SK-N-SH (cell line): ENCODE measurements around the gene CNTNAP2. TPM values are rescaled to one million over a fixed set of nuclear protein-coding genes. Genes with fewer than 3 reads are reported as not detected.

Experiments
- CTCF ChIA-PET: fragments of 300-600, 350-600 bp; formaldehyde crosslinking; extraction: SDS; loops from one replicate; lab custom pipeline; 2021; lab: Yijun Ruan, JAX
- POLR2A ChIA-PET: fragments of 350-600 bp; sonication (Branson Sonifier 250); formaldehyde crosslinking; extraction: SDS; loops from one replicate; lab custom pipeline; 2020; ENCODE audit warnings: antibody characterized with exemption, inconsistent platforms; lab: Yijun Ruan, JAX
- DNase-seq: peaks from one replicate; pipeline ENCODE4 v3.0.0; 2012
- H2AFZ ChIP-seq: fragments of 200-600 bp; sonication (generic); 2 replicates; pipeline ENCODE4 v1.8.1; 2016; ENCODE audit warnings: antibody characterized with exemption, mild to moderate bottlenecking, low read depth
- H3F3A ChIP-seq: fragments of 200-600 bp; sonication (generic); replicated peaks from 2 replicates; pipeline ENCODE3; 2016; ENCODE audit warnings: antibody characterized with exemption, mild to moderate bottlenecking; ENCODE audit not compliant: insufficient read depth
- H3K27ac ChIP-seq, 2 experiments: fragments of 200-500 bp in 1 of 2; fragments of 200-600 bp in 1 of 2; sonication (Bioruptor generic) in 1 of 2; sonication (generic), shearing (Covaris generic) in 1 of 2; 2 replicates each; pipeline versions ENCODE4 v1.5.1 to v1.6.1; 2014 to 2016; ENCODE audit warnings: low read depth in 2 of 2, inconsistent platforms in 1 of 2, low read length in 1 of 2, mild to moderate bottlenecking in 1 of 2, mixed read lengths in 1 of 2
- H3K27me3 ChIP-seq: fragments of 200-600 bp; sonication (generic), shearing (Covaris generic); 2 replicates; pipeline ENCODE4 v1.6.1; 2016; ENCODE audit warnings: mixed run types; ENCODE audit not compliant: insufficient read depth
- H3K36me3 ChIP-seq, 2 experiments: fragments of 200-500 bp in 1 of 2; fragments of 200-600 bp in 1 of 2; sonication (Bioruptor generic) in 1 of 2; sonication (generic) in 1 of 2; replicated peaks in 1 of 2; 2 replicates each; pipeline versions ENCODE3 to v1.5.1; 2014 to 2016; ENCODE audit warnings: low read length in 1 of 2, mild to moderate bottlenecking in 1 of 2; ENCODE audit not compliant: insufficient read depth in 2 of 2, control insufficient read depth in 1 of 2
- H3K4me1 ChIP-seq, 2 experiments: fragments of 200-500 bp in 1 of 2; fragments of 200-600 bp in 1 of 2; sonication (Bioruptor generic) in 1 of 2; sonication (generic), shearing (Covaris generic) in 1 of 2; 2 replicates each; pipeline versions ENCODE4 v1.5.1 to v1.6.1; 2014 to 2016; ENCODE audit warnings: low read depth in 1 of 2, low read length in 1 of 2, mixed run types in 1 of 2; ENCODE audit not compliant: insufficient read depth in 2 of 2, control insufficient read depth in 1 of 2
- H3K4me2 ChIP-seq: fragments of 200-600 bp; sonication (generic), shearing (Covaris generic); 2 replicates; pipeline ENCODE4 v1.6.1; 2017; ENCODE audit warnings: mixed run types
- H3K4me3 ChIP-seq, 2 experiments: fragments of 200-500 bp in 1 of 2; fragments of 200-600 bp in 1 of 2; sonication (Bioruptor generic) in 1 of 2; sonication (generic), shearing (Covaris generic) in 1 of 2; 2 replicates each; pipeline versions ENCODE4 v1.5.1 to v1.8.1; 2014 to 2016; ENCODE audit warnings: low read depth in 2 of 2, inconsistent platforms in 1 of 2, low read length in 1 of 2, mild to moderate bottlenecking in 1 of 2, mixed read lengths in 1 of 2, moderate library complexity in 1 of 2
- H3K79me2 ChIP-seq: fragments of 200-600 bp; sonication (generic); 2 replicates; pipeline ENCODE4 v1.8.1; 2017; ENCODE audit warnings: mild to moderate bottlenecking; ENCODE audit not compliant: insufficient read depth
- H3K9ac ChIP-seq: fragments of 200-600 bp; sonication (generic); 2 replicates; pipeline ENCODE4 v1.6.1; 2017; ENCODE audit warnings: mixed run types
- H3K9me2 ChIP-seq: fragments of 200-600 bp; sonication (generic); 2 replicates; pipeline ENCODE4 v1.6.1; 2017; ENCODE audit warnings: mixed run types
- H3K9me3 ChIP-seq: fragments of 200-600 bp; sonication (generic); 2 replicates; pipeline ENCODE4 v1.6.1; 2017; ENCODE audit warnings: mixed run types, mild to moderate bottlenecking, moderate library complexity
- H4K20me1 ChIP-seq: fragments of 200-600 bp; sonication (generic); 2 replicates; pipeline ENCODE4 v1.6.1; 2017; ENCODE audit warnings: mild to moderate bottlenecking, mixed run types; ENCODE audit not compliant: insufficient read depth
- JUND ChIP-seq: IDR thresholded peaks from 2 replicates; pipeline ENCODE4 v1.4.0; 2012
- MXI1 ChIP-seq: IDR thresholded peaks from 2 replicates; pipeline ENCODE4 v1.6.1; 2012; ENCODE audit warnings: mild to moderate bottlenecking, low read depth, low read length, improper control_type of control experiment
- RCOR1 ChIP-seq: fragments of 150-350 bp; IDR thresholded peaks from 2 replicates; pipeline ENCODE4 v1.6.1; 2017; ENCODE audit warnings: antibody characterized with exemption, low read length
- WGBS: methylation state at CpG from one replicate; pipeline ENCODE4 v1.1.6; 2017; ENCODE audit warnings: low lambda C conversion rate; 5-methylcytosine and 5-hydroxymethylcytosine counted together
- polyA plus RNA-seq, 3 experiments: library from polyadenylated mRNA; depleted of rRNA; stranded (reverse); fragments of >200 nt; gene quantifications; 2 replicates each; pipeline ENCODE4 v1.2.3, GENCODE V29; 2012
- TF ChIP-seq, protein P1 (sequence below): IDR thresholded peaks from 2 replicates; pipeline ENCODE4 v1.4.0; 2012; ENCODE audit warnings: low read depth, borderline replicate concordance
- TF ChIP-seq, protein P2 (sequence below): fragments of 150-350 bp; IDR thresholded peaks from 2 replicates; pipeline ENCODE4 v1.6.1; 2017; ENCODE audit warnings: antibody characterized with exemption, low read length, low read depth, borderline replicate concordance
- TF ChIP-seq, protein P3 (sequence below): IDR thresholded peaks from 2 replicates; pipeline ENCODE4; 2012

The CNTNAP2 gene
- polyA plus RNA-seq, 1 of the 3 experiments (the other 2 are of a cell fraction): 3.4 TPM

DNA sequence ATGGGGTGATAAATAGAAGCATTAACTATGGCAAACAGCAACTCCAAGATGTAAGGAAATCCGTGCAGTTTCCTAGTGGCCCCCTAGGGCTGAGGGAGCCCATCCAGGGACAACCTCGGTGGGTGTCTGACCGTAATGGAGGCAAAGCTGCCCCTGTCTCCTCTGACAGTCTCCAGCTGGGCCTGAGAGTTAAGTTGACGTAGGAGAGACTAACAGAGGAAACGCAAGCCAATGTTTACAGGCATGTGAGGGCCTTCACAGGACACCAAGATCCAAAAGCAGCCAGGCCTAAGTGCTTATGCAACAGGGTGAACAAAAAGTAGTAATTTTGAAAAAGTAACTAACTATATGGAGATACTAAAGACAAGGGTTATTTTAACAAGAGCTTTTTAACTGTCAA is 2144.0 kb downstream of the CNTNAP2 start:
- CTCF ChIA-PET: interaction anchor here (0.8 to 7.7 kb wide), 13 partner anchors 16 to 828 kb away, joined by 3 to 61 read pairs (median 5); no protein-coding TSS in a partner anchor
- no peaks in the 10 kb centered on the region for H3K9me2 ChIP-seq
- TF ChIP-seq, protein P1, sequence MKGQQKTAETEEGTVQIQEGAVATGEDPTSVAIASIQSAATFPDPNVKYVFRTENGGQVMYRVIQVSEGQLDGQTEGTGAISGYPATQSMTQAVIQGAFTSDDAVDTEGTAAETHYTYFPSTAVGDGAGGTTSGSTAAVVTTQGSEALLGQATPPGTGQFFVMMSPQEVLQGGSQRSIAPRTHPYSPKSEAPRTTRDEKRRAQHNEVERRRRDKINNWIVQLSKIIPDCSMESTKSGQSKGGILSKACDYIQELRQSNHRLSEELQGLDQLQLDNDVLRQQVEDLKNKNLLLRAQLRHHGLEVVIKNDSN: no peak
- TF ChIP-seq RCOR1: no peak
- TF ChIP-seq, protein P2, sequence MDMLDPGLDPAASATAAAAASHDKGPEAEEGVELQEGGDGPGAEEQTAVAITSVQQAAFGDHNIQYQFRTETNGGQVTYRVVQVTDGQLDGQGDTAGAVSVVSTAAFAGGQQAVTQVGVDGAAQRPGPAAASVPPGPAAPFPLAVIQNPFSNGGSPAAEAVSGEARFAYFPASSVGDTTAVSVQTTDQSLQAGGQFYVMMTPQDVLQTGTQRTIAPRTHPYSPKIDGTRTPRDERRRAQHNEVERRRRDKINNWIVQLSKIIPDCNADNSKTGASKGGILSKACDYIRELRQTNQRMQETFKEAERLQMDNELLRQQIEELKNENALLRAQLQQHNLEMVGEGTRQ: no peak
- TF ChIP-seq MXI1: no peak
- no peak for TF ChIP-seq JUND
- TF ChIP-seq, protein P3, sequence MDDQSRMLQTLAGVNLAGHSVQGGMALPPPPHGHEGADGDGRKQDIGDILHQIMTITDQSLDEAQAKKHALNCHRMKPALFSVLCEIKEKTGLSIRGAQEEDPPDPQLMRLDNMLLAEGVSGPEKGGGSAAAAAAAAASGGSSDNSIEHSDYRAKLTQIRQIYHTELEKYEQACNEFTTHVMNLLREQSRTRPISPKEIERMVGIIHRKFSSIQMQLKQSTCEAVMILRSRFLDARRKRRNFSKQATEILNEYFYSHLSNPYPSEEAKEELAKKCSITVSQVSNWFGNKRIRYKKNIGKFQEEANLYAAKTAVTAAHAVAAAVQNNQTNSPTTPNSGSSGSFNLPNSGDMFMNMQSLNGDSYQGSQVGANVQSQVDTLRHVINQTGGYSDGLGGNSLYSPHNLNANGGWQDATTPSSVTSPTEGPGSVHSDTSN: no peak
- no peaks in the 10 kb centered on the region for H3K79me2 ChIP-seq
- 84% methylated on average over 5 of the region's 5 CpGs for WGBS
- no peak overlapping the region for H3K4me3 ChIP-seq
- H3K27me3 ChIP-seq: no peaks in the 10 kb centered on the region
- no peak overlapping the region for H3K27ac ChIP-seq
- H4K20me1 ChIP-seq: no peaks in the 10 kb centered on the region
- no peaks in the 10 kb centered on the region for H3K9me3 ChIP-seq
- H3K36me3 ChIP-seq: no peaks in the 10 kb centered on the region
- no peak overlapping the region for H3K4me2 ChIP-seq
- H3F3A ChIP-seq: no peaks in the 10 kb centered on the region
- no peak overlapping the region for H3K9ac ChIP-seq
- peaks cover 0 to 15% of the 10 kb centered on the region in 2 experiments; a peak in 2 of 4 replicates for H3K4me1 ChIP-seq
- POLR2A ChIA-PET: no interaction called here
- no peak for DNase-seq
- H2AFZ ChIP-seq: no peak overlapping the region

DNA sequence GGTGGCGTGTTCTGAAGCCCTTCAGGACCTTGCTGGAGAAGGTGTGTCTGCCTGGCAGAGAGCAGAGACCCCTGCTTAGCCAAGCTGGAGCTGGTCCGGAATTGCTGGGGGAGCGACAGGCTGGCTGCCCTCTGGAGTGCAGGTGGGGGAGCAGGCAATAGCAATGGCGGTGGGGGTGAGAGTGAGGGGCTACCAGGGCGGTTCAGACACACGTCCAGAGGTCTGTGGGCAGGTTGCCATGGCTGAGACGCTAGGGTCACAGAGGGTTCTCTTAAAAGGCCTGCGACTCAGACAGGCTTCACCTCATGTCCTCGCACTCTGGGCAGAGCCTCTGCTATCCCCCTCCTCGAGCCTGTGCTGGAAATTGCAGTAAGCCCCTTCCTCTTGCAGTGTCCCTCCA is 2144.9 kb downstream of the CNTNAP2 start:
- Histone ChIP-seq H3K27me3 (no peaks in the 10 kb centered on the region), H4K20me1 (no peaks in the 10 kb centered on the region), H3K4me1 (peaks cover 0 to 15% of the 10 kb centered on the region in 2 experiments; a peak in 2 of 4 replicates), H3K27ac (no peak overlapping the region), H3K9ac (no peak overlapping the region), H3K4me2 (no peak overlapping the region), H3F3A (no peaks in the 10 kb centered on the region), H3K36me3 (no peaks in the 10 kb centered on the region), H3K9me2 (no peaks in the 10 kb centered on the region), H3K4me3 (no peak overlapping the region), H3K9me3 (no peaks in the 10 kb centered on the region), H2AFZ (no peak overlapping the region), H3K79me2 (no peaks in the 10 kb centered on the region)
- TF ChIP-seq, protein P1: no peak
- ChIA-PET CTCF (interaction anchor here (0.6 to 7.7 kb wide), 16 partner anchors 10 to 1666 kb away, joined by 3 to 61 read pairs (median 4); no protein-coding TSS in a partner anchor), POLR2A (no interaction called here)
- WGBS: 70% methylated on average over 8 of the region's 10 CpGs
- no peak for DNase-seq
